Osteoblast (primary cell): ENCODE measurements around the gene MINDY3. TPM values are rescaled to one million over a fixed set of nuclear protein-coding genes. Genes with fewer than 3 reads are reported as not detected.

Experiments used
- DNase-seq: peaks from one replicate; pipeline ENCODE4 v3.0.0; 2011; ENCODE audit warnings: low spot score, mixed read lengths; ENCODE audit not compliant: insufficient read length; ENCODE audit errors: missing footprints
- H2AFZ ChIP-seq: 2 replicates; pipeline ENCODE4 v1.6.0; 2011; ENCODE audit warnings: mild to moderate bottlenecking, low read length
- H3K27ac ChIP-seq: 2 replicates; pipeline ENCODE4 v1.5.1; 2011; ENCODE audit warnings: mild to moderate bottlenecking, low read depth, low read length, moderate library complexity
- H3K27me3 ChIP-seq: 2 replicates; pipeline ENCODE4 v1.6.0; 2012; ENCODE audit warnings: mild to moderate bottlenecking, control low read depth, inconsistent platforms, low read length, moderate library complexity; ENCODE audit not compliant: insufficient read depth
- H3K36me3 ChIP-seq: 2 replicates; pipeline ENCODE4 v1.5.1; 2011; ENCODE audit warnings: mild to moderate bottlenecking, low read length, control low read depth, moderate library complexity; ENCODE audit not compliant: insufficient read depth
- H3K4me1 ChIP-seq: 2 replicates; pipeline ENCODE4 v1.5.1; 2011; ENCODE audit warnings: mild to moderate bottlenecking, low read length, control low read depth, moderate library complexity; ENCODE audit not compliant: insufficient read depth
- H3K4me2 ChIP-seq: 2 replicates; pipeline ENCODE4 v1.6.0; 2011; ENCODE audit warnings: mild to moderate bottlenecking, low read length; ENCODE audit not compliant: insufficient read depth
- H3K4me3 ChIP-seq: fragments of 200-600 bp; sonication (generic); 3 replicates; pipeline ENCODE4 v1.5.1; 2012; ENCODE audit warnings: mild to moderate bottlenecking, low read length, inconsistent platforms; ENCODE audit not compliant: insufficient read depth
- H3K79me2 ChIP-seq: 2 replicates; pipeline ENCODE4 v1.6.0; 2012; ENCODE audit warnings: mild to moderate bottlenecking, low read length, control low read depth, inconsistent platforms; ENCODE audit not compliant: insufficient read depth
- H3K9me3 ChIP-seq: 2 replicates; pipeline ENCODE4 v1.5.1; 2011; ENCODE audit warnings: low read depth, low read length, control low read depth
- H4K20me1 ChIP-seq: 2 replicates; pipeline ENCODE4 v1.6.0; 2012; ENCODE audit warnings: mild to moderate bottlenecking, low read length, control low read depth; ENCODE audit not compliant: insufficient read depth
- total RNA-seq: library from RNA; depleted of rRNA; stranded (reverse); fragments of >200 nt; gene quantifications from 2 replicates; pipeline ENCODE4 v1.2.3, GENCODE V29; 2012
- TF ChIP-seq, protein P1 (sequence below): IDR thresholded peaks from 2 replicates; pipeline ENCODE4 v1.5.1; 2011; ENCODE audit warnings: mild to moderate bottlenecking, low read depth, low read length, moderate library complexity; ENCODE audit errors: extremely low read depth

The MINDY3 gene
- total RNA-seq, 1 donor = 36.6 TPM

DNA sequence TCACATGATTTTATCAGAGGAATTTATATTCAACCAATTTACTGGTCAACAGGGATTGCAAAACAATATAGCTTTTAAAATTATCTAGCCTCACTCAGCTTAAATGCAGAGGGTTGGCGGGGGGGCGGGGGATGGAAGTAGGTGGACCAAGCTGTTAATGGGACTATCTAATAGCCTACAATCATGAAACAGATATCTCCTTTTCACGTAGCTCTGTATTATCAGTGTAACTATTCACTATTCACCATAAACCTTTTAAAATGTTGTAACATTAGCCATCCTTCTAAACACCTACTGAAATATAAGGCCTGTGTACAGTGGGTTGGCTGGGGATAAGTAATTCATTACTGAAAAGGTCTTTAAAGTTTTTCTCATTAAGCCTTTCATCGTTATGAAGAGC is 56.2 kb downstream of the MINDY3 start:
- H3K79me2 ChIP-seq = no peaks in the 10 kb centered on the region
- no peaks in the 10 kb centered on the region for H4K20me1 ChIP-seq
- H3K4me3 ChIP-seq = no peak overlapping the region
- no peaks in the 10 kb centered on the region for H3K9me3 ChIP-seq
- H3K27ac ChIP-seq = no peak overlapping the region
- H3K4me1 ChIP-seq = no peaks in the 10 kb centered on the region
- no peak overlapping the region for H2AFZ ChIP-seq
- no peaks in the 10 kb centered on the region for H3K27me3 ChIP-seq
- peaks cover 5% of the 10 kb centered on the region for H3K36me3 ChIP-seq
- H3K4me2 ChIP-seq = no peak overlapping the region
- no peak for DNase-seq
- TF ChIP-seq, protein P1, sequence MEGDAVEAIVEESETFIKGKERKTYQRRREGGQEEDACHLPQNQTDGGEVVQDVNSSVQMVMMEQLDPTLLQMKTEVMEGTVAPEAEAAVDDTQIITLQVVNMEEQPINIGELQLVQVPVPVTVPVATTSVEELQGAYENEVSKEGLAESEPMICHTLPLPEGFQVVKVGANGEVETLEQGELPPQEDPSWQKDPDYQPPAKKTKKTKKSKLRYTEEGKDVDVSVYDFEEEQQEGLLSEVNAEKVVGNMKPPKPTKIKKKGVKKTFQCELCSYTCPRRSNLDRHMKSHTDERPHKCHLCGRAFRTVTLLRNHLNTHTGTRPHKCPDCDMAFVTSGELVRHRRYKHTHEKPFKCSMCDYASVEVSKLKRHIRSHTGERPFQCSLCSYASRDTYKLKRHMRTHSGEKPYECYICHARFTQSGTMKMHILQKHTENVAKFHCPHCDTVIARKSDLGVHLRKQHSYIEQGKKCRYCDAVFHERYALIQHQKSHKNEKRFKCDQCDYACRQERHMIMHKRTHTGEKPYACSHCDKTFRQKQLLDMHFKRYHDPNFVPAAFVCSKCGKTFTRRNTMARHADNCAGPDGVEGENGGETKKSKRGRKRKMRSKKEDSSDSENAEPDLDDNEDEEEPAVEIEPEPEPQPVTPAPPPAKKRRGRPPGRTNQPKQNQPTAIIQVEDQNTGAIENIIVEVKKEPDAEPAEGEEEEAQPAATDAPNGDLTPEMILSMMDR = no peak

DNA sequence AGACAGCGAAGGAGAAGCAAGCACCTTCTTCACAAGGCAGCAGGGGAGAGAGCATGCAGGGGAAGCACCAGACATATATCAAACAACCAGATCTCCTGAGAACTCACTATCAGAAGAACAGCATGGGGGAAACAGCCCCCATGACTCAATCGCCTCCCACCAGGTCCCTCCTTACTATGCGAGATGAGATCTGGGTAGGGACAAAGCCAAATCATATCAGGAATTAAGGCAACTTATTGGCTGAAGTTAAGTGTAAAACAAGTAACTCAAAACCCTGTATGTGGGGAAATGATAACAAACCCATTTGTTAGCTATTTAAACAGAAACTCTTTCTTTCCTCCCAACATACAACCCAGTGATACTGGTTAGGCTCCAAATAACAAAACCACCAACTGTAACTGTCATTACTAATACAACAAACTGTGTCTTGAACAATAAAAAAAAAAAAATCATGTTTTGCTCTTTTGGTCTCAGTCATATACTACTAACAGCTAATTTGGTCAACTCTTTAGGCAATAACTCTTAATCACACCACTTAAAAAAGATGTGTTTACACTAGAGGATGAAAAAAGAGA is 57.8 kb downstream of the MINDY3 start:
- no peak for DNase-seq
- no peaks in the 10 kb centered on the region for H3K9me3 ChIP-seq
- TF ChIP-seq, protein P1 = no peak
- H3K4me1 ChIP-seq = no peaks in the 10 kb centered on the region
- no peak overlapping the region for H2AFZ ChIP-seq
- H3K79me2 ChIP-seq = no peaks in the 10 kb centered on the region
- H3K27me3 ChIP-seq = no peaks in the 10 kb centered on the region
- H3K36me3 ChIP-seq = peaks cover 5% of the 10 kb centered on the region
- no peaks in the 10 kb centered on the region for H4K20me1 ChIP-seq
- no peak overlapping the region for H3K4me2 ChIP-seq
- H3K27ac ChIP-seq = no peak overlapping the region
- no peak overlapping the region for H3K4me3 ChIP-seq

DNA sequence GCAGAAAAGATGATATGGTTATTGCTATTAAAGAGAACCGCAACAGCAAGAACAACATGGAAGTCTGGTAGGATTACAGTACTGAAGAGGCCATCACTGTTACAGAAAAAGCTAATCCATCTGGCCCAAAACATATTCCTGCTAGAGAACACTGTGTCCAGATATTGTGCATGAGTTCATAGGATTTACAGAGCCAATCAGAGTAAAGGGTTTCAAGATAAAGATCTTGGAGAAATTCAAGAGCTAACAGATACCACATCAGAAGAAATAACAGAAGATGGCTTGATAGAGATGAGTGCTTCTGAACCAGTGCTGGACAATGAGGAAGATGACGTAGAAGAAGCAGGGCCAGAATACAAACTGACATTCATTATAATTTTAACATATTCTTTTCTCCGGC is 58.7 kb downstream of the MINDY3 start:
- no peak overlapping the region for H2AFZ ChIP-seq
- H3K27ac ChIP-seq = no peak overlapping the region
- no peaks in the 10 kb centered on the region for H3K79me2 ChIP-seq
- H3K4me2 ChIP-seq = no peak overlapping the region
- TF ChIP-seq, protein P1 = no peak
- no peaks in the 10 kb centered on the region for H4K20me1 ChIP-seq
- H3K4me1 ChIP-seq = no peaks in the 10 kb centered on the region
- no peaks in the 10 kb centered on the region for H3K9me3 ChIP-seq
- no peak overlapping the region for H3K4me3 ChIP-seq
- H3K27me3 ChIP-seq = no peaks in the 10 kb centered on the region
- H3K36me3 ChIP-seq = peaks cover 5% of the 10 kb centered on the region
- no peak for DNase-seq

DNA sequence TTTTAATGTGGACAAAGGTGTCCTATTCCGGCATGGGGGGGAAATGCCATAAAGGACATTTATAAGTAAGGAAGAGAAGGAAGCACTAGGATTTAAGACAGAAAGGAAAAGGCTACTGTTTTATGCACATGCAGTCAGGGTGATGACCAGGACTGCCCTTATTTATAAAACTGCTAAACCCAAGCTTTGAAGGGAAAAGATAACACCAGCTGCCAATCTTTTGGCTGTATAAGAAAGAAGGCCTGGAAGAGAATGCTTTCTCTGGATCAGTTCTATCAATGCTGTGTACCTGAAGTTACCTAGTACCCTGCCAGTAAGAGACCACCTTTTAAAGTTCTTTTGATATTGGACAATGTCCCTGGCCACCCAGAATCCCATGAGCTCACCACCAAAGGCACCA is 59.2 kb downstream of the MINDY3 start:
- H3K27me3 ChIP-seq = no peaks in the 10 kb centered on the region
- H4K20me1 ChIP-seq = no peaks in the 10 kb centered on the region
- TF ChIP-seq, protein P1 = no peak
- no peak overlapping the region for H3K4me3 ChIP-seq
- no peaks in the 10 kb centered on the region for H3K4me1 ChIP-seq
- H3K79me2 ChIP-seq = no peaks in the 10 kb centered on the region
- H3K36me3 ChIP-seq = peaks cover 5% of the 10 kb centered on the region
- DNase-seq = no peak
- no peak overlapping the region for H2AFZ ChIP-seq
- no peak overlapping the region for H3K4me2 ChIP-seq
- no peak overlapping the region for H3K27ac ChIP-seq
- no peaks in the 10 kb centered on the region for H3K9me3 ChIP-seq
